HG03103 (cell line): ENCODE results near the gene PROKR1.
A peak's percentile ranks its signal among the peaks of the same experiment; 100 is the strongest.
"Not testable (repeated sequence)": the region's sequence is repeated elsewhere in the genome, so short reads cannot be mapped to it uniquely, and the experiment has no call there.

Experiments
- ATAC-seq: cut with Tn5 transposase; IDR thresholded peaks from one replicate; pipeline ENCODE4 v1.9.1; 2021; ENCODE audit warnings: low read depth; ENCODE audit not compliant: unreplicated experiment

The PROKR1 gene

GRCh38 chr2:68653538-68653982 is 10.2 kb downstream of the PROKR1 start:
- ATAC-seq, result peak; percentile 60

DNA sequence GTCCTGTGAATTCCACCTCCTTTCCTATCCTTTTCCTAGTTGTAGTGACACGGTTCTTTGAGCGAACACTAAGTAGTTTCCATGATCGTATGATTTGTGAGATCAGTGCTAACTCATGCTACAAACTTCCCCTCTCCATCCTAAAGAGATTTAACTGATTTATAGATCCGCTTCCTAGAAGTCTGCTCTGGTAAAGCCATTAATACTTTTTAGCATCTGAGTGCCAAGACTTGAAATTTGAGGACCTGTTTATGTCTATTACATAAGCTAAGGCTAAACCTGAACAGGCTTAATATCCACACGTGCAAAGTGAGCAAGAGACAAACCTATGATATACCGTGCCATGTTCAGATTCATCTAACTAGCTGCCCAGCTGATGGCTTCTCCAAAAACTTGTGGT is 14.9 kb downstream of the PROKR1 start:
- ATAC-seq, result no peak

GRCh38 chr2:68659081-68659480 is 15.7 kb downstream of the PROKR1 start:
- ATAC-seq, result no peak

DNA sequence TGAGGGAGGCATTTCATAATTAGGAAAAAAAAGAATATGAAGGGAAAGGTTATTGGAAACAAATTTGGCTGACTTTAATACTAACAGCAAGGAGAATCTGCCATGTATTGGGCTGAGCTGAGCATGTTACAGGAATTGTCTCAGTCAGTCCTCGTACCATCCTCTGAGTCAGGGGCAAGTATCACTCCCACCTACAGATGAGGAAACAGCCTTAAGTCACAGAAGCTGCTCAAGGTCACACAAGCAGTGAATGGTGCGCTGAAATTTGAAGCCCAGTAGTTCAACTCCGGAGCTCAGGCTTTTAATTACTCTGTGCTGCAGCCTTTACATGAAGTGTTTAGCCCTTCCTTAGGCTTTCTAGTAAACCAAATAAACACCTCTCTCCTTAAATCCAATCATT is 17.3 kb downstream of the PROKR1 start:
- no peak for ATAC-seq

GRCh38 chr2:68662466-68662865 is 19.1 kb downstream of the PROKR1 start:
- ATAC-seq, result no peak

DNA sequence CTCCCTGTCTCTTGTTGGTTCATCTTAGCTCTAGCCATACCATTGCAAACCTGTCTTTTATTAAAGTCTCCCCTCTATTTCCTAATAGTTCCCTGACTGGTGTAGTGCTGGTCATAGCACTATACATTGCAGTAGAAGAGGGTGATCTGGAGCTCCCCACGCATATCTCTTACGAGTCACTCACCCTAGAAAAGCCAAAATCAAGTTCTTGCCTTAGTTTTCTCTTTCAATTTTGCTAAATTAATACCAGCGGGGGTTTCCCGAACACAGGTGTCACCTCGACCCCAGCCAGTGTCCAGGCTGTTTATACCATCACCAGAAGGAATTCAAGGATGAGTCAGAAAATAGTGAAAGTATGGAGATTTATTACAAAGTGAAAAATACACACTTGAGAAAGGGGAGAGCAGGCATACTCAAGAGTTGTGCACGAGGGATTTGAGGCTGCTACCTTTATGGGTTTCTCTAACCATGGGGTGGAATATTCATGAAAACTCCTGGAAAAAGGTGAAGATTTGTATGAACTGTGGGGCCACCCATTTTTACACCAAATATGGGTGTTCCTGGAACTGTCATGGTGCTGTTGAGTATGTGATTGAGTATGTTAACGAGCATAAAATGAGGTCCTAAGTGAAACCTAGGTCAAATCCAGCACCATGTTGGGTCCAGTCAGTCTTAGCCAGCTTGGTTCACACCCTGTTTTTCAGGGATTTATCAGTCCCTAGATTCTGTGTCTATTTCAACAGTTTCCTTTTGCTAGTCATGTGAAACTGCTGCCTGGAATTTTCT is 20.2 kb downstream of the PROKR1 start:
- ATAC-seq, result no peak

- no peak for ATAC-seq
Observed at GRCh38 chr2:68667371-68667770, 24.0 kb downstream of the PROKR1 start.

GRCh38 chr2:68669651-68670050 is 26.3 kb downstream of the PROKR1 start:
- no peak for ATAC-seq

- no peak for ATAC-seq
Observed at GRCh38 chr2:68671961-68672360, 28.6 kb downstream of the PROKR1 start.

DNA sequence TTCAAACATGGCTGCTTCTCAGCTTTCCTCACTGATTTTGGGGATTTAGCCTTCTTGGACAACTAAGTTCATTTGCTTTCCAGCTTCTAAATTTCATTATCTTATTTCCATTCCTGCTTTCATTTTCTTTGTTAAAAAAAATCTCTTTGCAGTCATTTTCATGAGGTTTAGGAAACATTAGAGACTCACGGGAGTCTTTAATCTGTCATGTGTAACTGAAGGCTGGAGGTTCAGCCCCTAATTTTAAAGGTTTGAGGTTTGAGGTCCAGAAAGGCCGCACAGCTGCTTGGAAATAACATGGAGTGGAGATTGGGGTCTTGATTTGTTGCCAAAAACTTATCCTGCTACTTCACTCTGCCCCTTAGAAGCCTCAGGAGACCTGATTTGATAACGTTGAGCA is 30.3 kb downstream of the PROKR1 start:
- ATAC-seq, result no peak

- no peak for ATAC-seq
Observed at GRCh38 chr2:68675470-68675869, 32.1 kb downstream of the PROKR1 start.

DNA sequence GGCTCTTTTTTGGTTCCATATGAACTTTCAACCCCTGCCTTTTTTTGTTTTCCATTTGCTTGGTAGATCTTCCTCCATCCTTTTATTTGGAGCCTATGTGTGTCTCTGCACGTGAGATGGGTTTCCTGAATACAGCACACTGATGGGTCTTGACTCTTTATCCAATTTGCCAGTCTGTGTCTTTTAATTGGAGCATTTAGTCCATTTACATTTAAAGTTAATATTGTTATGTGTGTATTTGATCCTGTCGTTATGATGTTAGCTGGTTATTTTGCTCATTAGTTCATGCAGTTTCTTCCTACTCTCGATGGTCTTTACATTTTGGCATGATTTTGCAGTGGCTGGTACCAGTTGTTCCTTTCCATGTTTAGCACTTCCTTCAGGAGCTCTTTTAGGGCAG is 34.5 kb downstream of the PROKR1 start:
- ATAC-seq, result not testable (repeated sequence)

GRCh38 chr2:68679166-68679916 is 36.0 kb downstream of the PROKR1 start:
- not testable (repeated sequence) for ATAC-seq

GRCh38 chr2:68679917-68680267 is 36.5 kb downstream of the PROKR1 start:
- ATAC-seq, result not testable (repeated sequence)

- no peak for ATAC-seq
Observed at GRCh38 chr2:68684197-68684596, 40.8 kb downstream of the PROKR1 start.

DNA sequence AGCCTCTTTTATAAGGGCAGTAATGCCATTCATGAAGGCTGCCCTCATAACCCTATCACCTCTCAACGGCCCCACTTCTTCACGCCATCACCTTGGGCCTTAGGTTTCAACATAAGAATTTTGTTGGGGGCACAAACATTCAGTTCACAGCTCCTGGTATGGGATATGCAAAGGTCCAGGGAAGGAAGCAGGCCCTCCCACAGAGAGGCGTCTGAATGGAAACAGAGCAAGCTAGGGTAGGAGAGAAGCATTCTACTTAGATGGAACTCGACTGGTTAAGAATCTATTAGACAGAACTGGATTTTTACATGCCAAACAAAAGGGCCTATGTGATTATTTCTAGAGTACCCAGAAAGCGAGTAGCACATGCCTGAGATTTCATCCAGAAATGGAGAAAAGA is 42.8 kb downstream of the PROKR1 start:
- no peak for ATAC-seq

GRCh38 chr2:68687018-68687417 is 43.6 kb downstream of the PROKR1 start:
- ATAC-seq, result no peak

GRCh38 chr2:68689553-68690537 is 46.5 kb downstream of the PROKR1 start:
- ATAC-seq, result peak; percentile 81

DNA sequence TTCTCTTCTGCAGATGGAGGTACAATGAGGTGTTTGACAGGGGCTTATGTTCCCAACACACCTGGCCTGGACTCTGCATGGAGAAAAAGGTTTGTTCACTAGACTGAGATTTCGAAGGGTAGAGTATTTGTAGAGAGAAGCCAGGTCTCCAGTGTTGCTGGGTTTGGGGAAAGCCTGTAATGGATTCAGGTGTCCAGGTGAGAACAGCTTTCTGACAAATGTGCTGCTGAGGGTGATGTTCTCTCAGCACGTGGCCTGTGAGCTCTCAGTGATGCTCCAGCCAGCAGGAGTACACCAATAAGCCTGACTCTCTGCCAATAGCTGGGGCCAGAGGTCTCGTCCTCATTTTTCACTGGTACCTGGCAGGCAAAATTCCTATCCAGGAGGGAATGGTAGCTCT is 47.5 kb downstream of the PROKR1 start:
- ATAC-seq, result no peak

- ATAC-seq, result no peak
Observed at GRCh38 chr2:68692511-68692910, 49.1 kb downstream of the PROKR1 start.

DNA sequence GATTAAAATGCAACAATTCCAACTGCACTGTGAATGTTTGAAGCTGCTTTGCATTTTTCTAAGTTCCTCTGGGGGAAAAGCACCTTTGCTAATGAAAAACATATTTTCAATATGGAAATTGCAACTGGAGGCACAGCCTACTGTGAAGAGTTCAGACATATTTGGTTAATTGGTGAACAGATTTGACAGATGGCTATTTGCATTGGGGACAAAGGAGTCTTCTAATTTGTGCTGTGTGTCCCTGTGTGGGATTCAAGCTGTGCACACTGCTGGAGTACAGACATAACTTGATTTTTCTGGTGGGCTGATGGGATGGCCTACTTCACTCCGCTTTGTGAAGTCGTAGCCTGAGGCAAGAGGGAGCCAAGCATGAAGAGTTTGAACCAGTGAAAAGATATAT is 50.6 kb downstream of the PROKR1 start:
- ATAC-seq, result no peak
